ENCODE measurements around the gene MAGOH. TPM values are rescaled to one million over a fixed set of nuclear protein-coding genes. Genes with fewer than 3 reads are reported as not detected.

MAGOH gene
- total and polyA plus RNA-seq, 10 of the 15 experiments (the other 5 are each of a cell fraction or from before 2014, with no cell fraction given) = 62.6 to 261 (median 89.8) TPM

DNA sequence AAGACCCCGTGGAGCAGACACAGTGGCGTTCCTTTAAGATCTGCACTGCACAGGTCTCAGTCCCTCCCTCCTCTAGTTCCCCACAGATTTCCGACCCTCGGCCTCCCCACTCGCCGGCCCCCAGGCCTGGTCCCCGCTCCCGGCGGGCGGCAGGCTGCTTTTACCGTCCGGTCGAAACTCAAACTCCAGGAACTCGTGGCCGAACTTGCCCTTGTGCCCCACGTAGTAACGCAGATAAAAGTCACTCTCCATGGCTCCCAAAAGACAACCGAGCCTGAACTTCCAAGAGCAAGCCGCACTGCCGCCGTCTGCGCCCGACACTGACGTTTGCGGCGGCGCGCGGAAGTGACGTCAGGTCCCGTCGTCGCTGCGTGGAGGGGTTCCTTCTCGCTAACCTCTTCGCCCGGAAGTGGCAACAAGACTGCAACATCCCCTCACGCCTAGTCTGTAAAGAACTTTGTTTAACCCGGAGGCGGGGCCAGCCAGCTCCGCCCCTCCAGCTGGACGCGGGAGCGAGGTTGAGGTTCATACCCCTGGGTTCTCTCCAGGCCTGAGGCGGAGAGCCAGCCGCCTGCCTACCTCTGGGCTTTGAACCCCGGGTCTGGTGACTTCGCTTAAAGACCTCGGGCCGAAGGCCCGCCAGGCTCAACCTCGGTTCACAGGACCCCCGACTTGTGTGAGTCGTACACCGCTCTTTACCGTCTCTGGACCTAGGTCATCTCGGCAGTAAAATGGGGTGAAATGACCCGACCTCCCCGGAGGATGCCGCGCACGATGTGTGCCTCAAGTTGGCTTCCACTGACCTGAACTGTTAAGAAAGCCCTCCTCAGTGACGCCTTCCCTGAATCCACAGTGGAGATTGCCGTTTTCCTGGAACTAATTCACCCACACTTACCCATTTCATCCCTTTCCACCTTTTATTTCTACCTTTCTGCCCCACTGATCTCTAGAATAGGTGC, at the start of gene MAGOH (continued):
- TF ChIP-seq GABPA (IDR thresholded peaks at IDR 0.05; ENCODE audit: low read depth) (peak; percentile 96), RELA (IDR thresholded peaks at IDR 0.05; ENCODE audit: borderline replicate concordance, partially characterized antibody) (peak; percentile 70), EGR1 (IDR thresholded peaks at IDR 0.05; ENCODE audit: borderline replicate concordance in 1 of 2, low read depth in 2 of 2, low read length in 2 of 2) (no peak), SUZ12 (IDR thresholded peaks at IDR 0.05; ENCODE audit: unreplicated experiment) (no peak), NR2C2 (IDR thresholded peaks at IDR 0.05; ENCODE audit: borderline replicate concordance, control insufficient read depth, insufficient read length, low read depth) (no peak), STAT3 (IDR thresholded peaks at IDR 0.05; ENCODE audit: low read depth, low read length) (peak; percentile 57; the same call in 1 of the 2 replicates), CEBPB (IDR thresholded peaks at IDR 0.05; ENCODE audit: borderline replicate concordance in 1 of 2, low read depth in 2 of 2, low read length in 2 of 2) (no peak)
- TF ChIP-seq, protein P1, sequence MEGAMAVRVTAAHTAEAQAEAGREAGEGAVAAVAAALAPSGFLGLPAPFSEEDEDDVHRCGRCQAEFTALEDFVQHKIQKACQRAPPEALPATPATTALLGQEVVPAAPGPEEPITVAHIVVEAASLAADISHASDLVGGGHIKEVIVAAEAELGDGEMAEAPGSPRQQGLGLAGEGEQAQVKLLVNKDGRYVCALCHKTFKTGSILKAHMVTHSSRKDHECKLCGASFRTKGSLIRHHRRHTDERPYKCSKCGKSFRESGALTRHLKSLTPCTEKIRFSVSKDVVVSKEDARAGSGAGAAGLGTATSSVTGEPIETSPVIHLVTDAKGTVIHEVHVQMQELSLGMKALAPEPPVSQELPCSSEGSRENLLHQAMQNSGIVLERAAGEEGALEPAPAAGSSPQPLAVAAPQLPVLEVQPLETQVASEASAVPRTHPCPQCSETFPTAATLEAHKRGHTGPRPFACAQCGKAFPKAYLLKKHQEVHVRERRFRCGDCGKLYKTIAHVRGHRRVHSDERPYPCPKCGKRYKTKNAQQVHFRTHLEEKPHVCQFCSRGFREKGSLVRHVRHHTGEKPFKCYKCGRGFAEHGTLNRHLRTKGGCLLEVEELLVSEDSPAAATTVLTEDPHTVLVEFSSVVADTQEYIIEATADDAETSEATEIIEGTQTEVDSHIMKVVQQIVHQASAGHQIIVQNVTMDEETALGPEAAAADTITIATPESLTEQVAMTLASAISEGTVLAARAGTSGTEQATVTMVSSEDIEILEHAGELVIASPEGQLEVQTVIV (IDR thresholded peaks at IDR 0.05; ENCODE audit: borderline replicate concordance, partially characterized antibody) = no peak
- TF ChIP-seq, protein P2, sequence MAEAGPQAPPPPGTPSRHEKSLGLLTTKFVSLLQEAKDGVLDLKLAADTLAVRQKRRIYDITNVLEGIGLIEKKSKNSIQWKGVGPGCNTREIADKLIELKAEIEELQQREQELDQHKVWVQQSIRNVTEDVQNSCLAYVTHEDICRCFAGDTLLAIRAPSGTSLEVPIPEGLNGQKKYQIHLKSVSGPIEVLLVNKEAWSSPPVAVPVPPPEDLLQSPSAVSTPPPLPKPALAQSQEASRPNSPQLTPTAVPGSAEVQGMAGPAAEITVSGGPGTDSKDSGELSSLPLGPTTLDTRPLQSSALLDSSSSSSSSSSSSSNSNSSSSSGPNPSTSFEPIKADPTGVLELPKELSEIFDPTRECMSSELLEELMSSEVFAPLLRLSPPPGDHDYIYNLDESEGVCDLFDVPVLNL (IDR thresholded peaks at IDR 0.05; ENCODE audit: low read depth, low read length) = peak; percentile 35; the same call in 1 of the 2 replicates
- TF ChIP-seq, protein P3, sequence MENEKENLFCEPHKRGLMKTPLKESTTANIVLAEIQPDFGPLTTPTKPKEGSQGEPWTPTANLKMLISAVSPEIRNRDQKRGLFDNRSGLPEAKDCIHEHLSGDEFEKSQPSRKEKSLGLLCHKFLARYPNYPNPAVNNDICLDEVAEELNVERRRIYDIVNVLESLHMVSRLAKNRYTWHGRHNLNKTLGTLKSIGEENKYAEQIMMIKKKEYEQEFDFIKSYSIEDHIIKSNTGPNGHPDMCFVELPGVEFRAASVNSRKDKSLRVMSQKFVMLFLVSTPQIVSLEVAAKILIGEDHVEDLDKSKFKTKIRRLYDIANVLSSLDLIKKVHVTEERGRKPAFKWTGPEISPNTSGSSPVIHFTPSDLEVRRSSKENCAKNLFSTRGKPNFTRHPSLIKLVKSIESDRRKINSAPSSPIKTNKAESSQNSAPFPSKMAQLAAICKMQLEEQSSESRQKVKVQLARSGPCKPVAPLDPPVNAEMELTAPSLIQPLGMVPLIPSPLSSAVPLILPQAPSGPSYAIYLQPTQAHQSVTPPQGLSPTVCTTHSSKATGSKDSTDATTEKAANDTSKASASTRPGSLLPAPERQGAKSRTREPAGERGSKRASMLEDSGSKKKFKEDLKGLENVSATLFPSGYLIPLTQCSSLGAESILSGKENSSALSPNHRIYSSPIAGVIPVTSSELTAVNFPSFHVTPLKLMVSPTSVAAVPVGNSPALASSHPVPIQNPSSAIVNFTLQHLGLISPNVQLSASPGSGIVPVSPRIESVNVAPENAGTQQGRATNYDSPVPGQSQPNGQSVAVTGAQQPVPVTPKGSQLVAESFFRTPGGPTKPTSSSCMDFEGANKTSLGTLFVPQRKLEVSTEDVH (IDR thresholded peaks at IDR 0.05; ENCODE audit: low read depth, partially characterized antibody) = peak; percentile 89
- TF ChIP-seq, protein P4, sequence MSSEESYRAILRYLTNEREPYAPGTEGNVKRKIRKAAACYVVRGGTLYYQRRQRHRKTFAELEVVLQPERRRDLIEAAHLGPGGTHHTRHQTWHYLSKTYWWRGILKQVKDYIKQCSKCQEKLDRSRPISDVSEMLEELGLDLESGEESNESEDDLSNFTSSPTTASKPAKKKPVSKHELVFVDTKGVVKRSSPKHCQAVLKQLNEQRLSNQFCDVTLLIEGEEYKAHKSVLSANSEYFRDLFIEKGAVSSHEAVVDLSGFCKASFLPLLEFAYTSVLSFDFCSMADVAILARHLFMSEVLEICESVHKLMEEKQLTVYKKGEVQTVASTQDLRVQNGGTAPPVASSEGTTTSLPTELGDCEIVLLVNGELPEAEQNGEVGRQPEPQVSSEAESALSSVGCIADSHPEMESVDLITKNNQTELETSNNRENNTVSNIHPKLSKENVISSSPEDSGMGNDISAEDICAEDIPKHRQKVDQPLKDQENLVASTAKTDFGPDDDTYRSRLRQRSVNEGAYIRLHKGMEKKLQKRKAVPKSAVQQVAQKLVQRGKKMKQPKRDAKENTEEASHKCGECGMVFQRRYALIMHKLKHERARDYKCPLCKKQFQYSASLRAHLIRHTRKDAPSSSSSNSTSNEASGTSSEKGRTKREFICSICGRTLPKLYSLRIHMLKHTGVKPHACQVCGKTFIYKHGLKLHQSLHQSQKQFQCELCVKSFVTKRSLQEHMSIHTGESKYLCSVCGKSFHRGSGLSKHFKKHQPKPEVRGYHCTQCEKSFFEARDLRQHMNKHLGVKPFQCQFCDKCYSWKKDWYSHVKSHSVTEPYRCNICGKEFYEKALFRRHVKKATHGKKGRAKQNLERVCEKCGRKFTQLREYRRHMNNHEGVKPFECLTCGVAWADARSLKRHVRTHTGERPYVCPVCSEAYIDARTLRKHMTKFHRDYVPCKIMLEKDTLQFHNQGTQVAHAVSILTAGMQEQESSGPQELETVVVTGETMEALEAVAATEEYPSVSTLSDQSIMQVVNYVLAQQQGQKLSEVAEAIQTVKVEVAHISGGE (CRISPR knock-in tag; IDR thresholded peaks at IDR 0.05) = no peak
- TF ChIP-seq, protein P5, sequence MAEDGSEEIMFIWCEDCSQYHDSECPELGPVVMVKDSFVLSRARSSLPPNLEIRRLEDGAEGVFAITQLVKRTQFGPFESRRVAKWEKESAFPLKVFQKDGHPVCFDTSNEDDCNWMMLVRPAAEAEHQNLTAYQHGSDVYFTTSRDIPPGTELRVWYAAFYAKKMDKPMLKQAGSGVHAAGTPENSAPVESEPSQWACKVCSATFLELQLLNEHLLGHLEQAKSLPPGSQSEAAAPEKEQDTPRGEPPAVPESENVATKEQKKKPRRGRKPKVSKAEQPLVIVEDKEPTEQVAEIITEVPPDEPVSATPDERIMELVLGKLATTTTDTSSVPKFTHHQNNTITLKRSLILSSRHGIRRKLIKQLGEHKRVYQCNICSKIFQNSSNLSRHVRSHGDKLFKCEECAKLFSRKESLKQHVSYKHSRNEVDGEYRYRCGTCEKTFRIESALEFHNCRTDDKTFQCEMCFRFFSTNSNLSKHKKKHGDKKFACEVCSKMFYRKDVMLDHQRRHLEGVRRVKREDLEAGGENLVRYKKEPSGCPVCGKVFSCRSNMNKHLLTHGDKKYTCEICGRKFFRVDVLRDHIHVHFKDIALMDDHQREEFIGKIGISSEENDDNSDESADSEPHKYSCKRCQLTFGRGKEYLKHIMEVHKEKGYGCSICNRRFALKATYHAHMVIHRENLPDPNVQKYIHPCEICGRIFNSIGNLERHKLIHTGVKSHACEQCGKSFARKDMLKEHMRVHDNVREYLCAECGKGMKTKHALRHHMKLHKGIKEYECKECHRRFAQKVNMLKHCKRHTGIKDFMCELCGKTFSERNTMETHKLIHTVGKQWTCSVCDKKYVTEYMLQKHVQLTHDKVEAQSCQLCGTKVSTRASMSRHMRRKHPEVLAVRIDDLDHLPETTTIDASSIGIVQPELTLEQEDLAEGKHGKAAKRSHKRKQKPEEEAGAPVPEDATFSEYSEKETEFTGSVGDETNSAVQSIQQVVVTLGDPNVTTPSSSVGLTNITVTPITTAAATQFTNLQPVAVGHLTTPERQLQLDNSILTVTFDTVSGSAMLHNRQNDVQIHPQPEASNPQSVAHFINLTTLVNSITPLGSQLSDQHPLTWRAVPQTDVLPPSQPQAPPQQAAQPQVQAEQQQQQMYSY (CRISPR knock-in tag; IDR thresholded peaks at IDR 0.05) = no peak

Data from GM12878 (cell line).